Ammon's horn (tissue), 1 donor: ENCODE data around the gene SPOCK1.
A peak's percentile ranks its signal among the peaks of the same experiment; 100 is the strongest.
"Not testable (repeated sequence)": the region's sequence is repeated elsewhere in the genome, so short reads cannot be mapped to it uniquely, and the experiment has no call there.

Experiments
- DNase-seq: peaks from one replicate; pipeline ENCODE4 v3.0.0-alpha.2; 2016; ENCODE audit warnings: low spot score

SPOCK1 gene

DNA sequence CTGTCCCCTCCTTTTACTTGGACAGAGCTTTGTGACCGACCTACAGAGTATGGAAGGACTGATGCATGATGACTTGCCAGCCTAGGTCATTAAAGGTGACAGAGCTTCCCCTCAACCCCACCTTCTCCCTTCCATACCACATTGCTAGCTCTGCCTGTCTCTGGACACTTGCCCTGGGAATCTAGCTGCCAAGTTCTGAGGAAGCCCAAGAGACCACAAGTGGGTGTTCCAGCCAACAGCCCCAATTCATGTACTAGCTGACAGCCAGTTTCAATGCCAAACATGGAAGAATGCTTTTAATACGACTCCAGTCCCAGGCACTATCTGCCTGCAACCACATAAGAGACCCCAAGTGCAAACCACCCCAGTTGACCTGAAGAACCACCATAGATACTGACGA, 477.1 kb downstream of the SPOCK1 start:
- peak; percentile 31 for DNase-seq

DNA sequence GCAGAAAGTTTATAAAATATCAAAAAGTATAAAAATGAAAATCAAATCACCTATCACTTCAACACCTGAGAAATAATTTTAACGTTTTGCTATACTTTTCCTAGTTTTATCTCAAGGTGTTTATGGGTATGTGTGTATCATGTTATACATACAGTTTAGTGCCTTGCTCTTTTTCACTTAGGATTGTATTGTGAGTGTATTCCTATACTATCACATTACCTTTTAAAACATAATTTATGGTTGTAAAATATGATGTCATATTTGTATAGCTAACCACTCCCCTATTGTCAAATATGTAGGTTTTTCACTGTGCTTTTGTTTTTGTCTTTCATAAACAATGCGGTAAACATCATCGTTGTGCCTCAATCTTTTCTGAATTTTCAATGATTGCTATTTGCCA, 479.9 kb downstream of the SPOCK1 start:
- DNase-seq: no peak

DNA sequence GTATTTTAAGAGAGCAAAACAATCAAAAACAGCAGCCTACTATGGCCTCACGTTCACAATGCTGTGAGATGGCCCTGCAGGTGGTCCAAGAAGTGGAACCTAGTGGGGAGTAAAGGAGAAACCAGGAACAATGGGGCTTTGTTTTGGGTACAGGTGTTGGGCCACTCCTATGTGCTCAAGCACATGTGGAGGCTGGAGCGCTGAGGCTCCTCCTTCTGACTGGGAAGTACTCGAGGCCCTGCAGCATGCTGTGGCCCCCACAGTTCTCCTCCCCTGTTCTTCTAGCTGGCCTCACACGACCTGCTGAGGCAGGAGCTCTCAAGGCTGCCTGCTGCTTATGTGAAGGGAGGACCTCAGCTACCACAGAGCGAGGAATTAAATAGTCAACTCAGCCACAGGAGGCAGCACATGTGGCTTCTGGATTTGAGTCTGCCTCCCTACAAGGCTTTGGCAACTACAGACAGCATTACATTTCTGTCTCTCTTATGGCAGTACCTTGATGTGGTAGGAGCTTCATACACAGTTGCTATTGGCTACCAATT, 482.3 kb downstream of the SPOCK1 start:
- no peak for DNase-seq

DNA sequence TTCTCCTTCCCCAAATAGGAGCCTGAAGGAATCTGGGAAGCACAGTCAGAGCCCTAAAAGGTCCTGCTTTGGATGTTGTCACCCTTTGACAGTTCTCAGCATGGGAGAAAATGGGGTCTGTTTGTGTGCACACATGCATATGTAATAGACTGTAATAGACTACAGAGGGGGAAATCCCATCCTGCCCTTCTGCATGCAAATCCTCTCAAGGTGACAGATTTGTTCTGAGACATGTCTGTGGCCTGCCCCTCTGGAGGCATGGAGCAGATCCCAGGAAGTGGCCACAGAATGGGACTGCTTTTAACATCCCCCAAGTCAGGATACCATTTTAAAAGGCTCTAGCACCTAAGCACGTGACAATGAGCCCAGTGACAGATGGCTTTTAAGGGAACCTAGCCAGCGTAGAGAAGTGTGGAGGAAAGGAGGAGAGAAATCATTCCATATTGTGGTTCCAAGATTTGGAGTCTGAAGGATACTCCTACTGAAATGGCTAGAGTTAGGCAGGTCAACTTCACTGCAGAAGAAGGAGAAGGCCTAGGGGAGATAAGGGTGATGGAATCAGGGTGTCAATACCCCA, 483.5 kb downstream of the SPOCK1 start:
- DNase-seq: no peak

DNA sequence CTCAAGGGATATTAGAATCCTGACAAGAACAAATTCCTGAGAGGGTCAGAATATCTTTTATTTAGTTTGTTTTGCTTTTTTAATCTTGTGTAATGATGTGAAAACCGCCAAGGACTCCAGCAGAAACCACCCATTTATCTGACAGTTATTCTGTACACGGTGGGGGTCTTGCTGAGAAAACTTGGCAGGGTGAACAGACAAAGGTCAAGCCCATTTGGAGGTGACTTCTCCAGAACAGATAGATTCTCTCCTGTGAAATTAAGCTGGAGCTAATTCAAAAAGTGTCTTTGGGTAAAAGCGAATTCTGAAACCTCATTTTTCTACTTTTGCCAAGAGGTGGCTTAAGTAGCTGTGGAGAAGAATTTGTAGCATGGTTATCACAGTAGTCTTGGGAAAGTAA, 484.4 kb downstream of the SPOCK1 start:
- DNase-seq: no peak

DNA sequence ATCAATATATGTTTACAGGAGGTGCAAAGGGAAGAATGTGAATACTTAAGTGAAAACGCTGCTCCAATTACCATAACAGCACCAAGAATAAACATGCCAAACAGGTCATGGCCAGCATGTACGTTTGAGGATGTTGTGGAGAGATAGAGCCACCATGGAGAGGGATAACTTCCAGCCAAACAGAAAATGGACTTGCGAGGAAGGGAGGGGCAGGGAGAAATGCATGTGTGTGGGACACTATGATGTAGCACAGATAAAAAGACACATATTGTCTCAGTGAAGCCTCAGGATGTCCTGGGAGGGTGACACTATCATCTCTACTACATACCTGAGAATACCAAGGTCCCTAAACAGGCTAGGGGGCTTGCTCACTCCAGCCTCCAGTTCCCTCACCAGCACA, 488.9 kb downstream of the SPOCK1 start:
- DNase-seq: no peak

DNA sequence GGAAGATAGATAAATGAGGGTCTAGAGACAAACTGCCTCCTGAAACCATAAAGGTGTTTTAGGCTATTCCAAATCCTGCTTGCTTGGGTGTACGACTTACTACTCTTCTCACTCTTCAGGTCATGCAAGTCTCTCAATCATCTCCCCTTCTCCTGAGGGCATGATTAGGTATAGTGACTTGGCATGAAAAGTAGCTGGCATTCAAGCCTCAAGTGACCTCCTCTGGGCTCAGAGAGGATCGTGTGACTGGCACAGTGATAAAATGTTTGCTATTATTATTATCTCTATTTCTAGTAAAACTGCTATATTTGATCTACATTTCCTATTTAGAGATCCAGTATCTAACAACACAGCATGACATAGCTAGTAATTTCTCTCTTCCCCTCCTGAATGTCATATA, 494.8 kb downstream of the SPOCK1 start:
- no peak for DNase-seq

DNA sequence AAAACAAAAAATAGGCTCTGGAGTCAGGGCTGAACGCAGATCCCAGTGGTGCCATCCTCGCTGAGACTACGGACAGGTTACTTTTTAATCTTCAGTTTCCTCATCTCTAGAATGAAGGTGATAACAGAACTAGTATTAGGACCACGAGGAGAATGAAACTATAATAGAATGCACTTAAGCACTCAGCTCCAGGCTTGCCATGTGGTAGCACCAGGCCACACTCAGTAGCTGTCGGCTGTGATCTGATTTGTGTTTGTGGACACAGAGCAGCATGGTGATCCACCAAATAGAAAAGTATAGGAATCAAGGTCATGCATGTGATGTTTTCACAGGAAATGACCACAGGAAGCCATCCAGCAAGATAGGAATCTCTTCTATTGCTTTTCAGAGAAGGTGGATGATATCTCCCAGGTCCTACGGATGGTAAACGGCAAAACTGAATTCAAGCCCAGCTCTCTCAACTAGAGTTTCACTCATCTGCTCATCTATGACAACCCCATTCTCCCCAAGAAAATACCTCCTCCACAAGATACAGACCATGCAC, 498.0 kb downstream of the SPOCK1 start:
- no peak for DNase-seq

DNA sequence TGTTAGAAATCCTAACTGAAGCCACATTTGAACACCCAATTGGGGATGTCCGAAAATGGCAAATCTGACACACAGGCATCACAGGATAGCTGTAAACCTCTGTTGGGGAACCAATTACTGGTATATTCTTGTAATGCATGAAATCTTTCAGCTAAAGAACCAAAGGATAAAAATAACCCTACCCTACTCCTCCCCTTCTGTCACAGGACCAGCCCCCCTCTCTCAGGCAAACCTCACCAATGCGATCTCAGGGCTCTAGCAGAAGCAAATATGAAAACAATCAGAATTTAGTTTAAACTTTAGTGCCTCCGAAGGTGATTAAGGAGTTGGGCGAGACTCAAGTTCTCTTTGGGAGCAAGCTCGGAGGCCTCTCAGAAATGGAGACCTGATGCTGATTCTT, 499.3 kb downstream of the SPOCK1 start:
- no peak for DNase-seq

DNA sequence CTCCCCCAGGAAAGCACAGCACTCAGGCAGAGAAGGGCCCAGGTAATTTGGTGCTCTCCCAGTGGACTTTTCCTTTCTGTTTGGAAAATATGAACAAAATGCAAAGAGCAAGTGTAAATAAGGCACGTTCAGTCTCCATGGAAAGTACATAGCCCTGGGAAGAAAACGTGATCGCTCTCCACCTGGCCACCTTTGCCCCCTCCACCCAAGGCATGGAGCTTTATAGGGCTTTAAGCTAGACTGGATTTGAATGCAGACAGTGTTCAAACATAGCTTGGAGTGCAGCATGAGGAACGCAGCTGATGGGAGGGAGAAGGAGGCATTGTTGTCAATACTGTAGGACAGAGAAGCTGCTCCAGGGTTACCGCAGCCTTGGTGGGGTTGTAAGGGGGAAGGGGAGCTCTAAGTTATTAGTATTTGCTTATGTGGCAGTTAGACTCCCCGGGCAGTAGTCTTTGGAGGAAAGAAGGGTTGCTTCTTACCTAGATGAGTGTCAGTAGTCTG, 500.2 kb downstream of the SPOCK1 start:
- DNase-seq: no peak

DNA sequence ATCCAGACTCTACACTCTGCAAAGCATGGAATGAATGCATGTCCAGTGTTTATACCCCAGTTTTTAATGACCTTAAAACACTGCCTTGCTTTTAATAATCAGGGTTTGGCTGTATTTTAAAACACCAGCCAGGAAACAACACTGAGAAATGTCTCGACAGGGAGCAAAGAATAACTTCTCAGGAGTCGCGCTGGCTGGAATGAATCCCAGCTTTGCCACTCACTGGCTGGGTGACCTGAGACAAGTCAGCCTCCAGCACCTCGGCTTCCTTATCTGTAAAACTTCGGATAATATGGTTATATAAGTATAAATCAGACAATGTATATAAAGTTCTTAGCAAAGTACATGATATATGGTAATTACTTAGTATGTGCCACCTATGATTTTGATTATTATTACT, 505.0 kb downstream of the SPOCK1 start:
- no peak for DNase-seq

DNA sequence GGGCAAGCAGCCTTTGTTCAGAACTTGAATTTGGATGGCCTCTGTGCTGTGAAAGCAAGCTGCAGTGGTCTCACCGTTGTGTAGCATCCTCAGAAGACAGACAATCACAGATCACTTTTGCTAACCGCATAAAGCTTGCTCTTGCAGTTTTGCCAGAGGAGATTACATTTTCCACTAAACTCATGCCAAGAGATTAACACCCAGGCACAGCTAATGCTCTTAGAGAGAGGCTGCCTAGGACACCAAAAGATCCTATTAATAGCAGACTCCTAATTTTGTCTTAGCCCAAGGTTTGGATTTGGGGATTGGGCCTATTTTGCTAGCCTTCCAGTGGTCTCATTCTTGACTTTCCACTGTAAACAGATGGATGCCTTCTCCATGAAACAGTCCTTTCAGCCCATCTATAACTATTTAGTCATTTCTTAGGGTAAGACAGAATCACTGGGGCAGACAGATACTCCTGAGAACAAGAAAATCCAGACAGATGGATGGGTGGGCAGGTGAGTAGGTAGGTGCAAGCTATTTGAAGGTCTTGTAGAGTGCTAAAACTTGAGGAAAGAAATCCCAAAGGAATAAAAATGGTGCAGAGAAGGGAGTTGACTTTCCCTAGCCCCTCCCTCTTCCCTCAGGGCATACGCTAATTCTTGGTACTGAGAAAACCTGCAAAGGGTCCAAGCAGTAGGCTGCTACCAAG, 506.2 kb downstream of the SPOCK1 start:
- DNase-seq: no peak

DNA sequence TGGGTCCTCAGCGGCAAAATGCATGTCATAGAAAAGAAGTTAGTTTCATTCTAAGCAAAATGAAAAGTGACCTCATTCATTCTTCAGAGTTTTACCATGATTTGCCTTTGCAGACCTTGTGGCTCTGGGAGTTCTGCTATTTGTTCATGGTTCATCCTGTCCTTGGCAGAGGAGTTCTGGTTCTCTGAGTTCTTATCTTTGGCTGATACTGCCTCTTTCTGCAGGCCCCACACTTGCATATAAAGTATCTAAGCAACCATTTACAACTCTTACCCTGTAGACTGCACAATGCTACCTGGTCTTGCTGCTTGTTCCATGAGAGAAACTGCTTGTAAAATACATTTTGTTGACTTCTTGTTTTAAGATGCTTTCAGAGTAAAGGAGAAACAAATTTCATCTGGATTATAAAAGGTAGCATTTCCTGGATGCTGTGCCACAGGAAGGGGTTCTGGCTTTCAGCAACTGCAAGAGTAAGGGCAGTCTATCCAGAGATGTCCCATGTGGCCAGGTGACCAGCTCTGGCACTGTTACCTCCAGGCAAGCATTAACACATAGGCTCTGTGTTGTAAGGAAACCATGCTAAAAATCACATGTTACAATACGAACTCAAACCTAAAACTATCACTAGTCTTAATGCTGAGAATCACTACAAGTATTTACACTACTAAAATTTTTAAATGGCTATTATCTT, 513.2 kb downstream of the SPOCK1 start:
- no peak for DNase-seq

DNA sequence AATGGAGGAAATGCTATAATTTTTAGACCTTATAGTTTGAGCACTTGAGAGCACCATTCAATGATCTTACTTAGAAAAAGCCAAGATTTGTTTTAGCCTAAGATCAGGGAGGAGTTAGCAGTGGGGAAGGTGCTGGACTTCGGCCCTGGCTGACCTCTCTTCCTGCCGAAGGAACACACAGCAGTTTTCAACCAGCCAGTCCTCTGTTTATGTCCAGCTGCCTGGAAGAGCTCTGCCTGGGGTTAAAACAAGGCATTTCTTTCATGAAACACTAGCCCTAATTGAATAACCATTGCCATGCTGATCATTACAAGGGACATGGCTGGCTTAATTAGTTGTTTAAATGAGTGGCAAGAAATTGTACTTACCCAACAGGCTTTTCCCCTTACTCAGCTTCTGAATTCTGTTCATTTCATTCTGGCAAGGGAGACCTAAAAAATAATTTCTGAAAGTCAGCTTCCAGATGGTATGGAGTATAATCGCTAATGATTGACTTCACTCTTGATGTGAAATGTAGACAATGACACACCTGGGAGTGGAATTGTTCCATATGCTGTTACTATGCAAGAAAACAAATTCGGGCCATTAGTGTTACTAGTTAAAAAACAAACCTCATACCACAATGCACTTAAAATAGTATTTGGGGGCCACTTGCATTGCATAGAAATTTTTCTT, 514.2 kb downstream of the SPOCK1 start:
- peak; percentile 53 for DNase-seq

DNA sequence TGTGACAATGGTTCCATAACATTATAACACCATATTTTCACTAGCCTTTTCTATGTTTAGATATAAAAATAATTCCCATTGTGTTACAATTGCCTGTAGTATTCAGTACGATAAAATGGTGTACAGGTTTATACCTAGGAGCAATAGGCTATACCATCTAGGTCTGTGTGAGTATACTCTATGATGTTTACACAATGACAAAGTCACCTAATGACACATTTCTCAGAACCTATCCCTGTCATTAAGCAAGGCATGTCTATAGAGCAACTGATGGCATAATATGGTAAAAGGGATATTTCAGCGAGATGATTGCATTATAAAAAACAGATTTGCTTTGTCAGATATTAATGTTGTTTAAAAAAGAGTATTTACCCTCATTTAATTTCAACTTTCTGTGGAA, 517.2 kb downstream of the SPOCK1 start:
- DNase-seq: no peak

DNA sequence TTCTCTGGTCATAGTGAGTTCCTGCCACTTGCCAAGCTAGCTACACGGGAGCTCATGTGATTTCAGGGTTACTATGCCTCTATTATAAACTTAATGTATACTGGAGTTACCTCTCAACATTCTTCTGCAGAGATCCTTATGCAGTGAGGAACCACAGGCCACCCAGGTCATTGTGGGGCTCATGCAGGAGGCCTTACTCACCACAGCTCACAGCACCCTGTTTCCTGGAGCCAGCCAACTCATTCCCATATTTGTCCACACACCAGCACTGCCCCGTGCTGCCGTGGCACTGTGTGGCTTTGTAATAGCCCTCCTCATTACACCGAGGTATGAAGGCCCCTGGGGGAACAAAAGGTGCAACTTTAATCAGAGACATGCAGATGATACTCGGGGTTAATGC, 520.0 kb downstream of the SPOCK1 start:
- no peak for DNase-seq

DNA sequence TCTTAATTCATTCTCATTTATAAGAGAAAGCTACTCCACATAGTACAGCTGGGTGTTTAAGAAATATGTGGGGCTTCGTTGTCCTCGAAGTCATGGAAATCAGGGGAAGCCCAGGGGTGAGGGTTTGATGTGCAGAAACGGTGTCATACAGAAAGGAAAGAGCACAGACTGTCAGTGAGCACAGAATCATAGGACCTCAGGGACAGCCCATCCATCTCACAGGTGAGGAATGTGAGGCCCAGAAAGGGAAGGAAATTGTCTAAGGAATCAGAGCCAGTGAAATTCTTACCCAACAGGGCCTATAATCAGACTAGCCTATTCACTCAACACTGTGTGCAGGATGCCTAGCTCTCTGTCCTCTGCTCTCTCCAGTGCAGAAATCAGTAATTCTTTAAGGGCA, 535.6 kb downstream of the SPOCK1 start:
- DNase-seq: no peak

DNA sequence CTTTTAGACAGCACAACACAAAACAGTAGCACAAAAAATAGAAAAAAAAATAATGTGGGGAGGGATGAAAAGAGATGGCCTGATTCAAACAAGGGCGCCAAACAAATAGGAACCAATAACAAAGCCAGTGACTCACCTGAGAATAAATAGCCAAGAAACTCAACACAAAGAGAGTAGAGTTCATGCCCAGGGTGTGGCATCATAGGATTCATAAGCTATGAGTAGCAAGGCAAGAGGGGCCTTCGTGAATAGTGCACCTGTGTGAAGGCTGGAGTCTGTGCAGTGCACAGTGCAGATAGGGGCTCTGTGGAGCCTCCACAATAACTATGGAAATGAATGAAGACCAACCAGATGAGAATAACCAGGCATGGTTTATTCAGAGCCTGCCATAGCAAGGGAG, 541.7 kb downstream of the SPOCK1 start:
- DNase-seq: no peak

DNA sequence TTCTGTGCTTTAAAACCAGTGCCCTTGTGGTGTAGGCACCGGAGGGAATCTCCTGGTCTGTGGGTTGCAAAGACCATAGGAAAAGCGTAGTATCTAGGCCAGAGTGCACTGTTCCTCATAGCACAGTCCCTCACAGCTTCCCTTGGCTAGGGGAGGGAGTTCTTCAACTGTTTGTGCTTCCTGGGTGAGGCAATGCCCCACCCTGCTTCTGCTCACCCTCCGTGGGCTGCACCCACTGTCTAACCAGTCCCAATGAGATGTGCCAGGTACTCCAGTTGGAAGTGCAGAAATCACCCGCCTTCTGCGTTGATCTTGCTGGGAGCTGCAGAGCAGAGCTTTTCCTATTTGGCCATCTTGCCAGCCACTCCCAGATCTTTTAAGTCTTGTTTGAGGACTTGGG, 545.0 kb downstream of the SPOCK1 start:
- not testable (repeated sequence) for DNase-seq

DNA sequence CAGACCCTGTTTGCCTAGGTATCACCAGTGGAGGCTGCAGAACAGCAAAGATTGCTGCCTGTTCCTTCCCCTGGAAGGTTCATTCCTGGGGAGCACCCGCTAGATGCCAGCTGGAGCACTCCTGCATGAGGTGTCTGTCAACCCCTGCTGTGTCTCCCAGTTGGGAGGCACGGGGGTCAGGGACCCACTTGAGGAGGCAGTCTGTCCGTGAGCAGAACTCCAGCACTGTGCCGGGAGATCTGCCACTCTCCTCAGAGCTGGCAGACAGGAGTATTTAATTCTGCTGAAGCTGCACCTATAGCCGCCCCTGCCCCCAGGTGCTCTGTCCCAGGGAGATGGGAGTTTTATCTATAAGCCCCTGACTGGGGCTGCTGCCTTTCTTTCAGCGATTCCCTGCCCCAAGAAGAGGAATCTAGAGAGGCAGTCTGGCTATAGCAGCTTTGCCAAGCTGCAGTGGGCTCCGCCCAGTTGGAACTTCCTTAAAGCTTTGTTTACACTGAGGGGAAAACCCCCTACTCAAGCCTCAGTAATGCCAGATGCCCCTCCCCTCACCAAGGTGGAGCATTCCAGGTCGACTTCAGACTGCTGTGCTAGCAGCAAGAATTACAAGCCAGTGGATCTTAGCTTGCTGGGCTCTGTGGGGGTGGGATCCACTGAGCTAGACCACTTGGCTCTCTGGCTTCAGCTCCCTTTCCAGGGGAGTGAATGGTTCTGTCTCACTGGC, 545.6 kb downstream of the SPOCK1 start:
- DNase-seq: not testable (repeated sequence)

DNA sequence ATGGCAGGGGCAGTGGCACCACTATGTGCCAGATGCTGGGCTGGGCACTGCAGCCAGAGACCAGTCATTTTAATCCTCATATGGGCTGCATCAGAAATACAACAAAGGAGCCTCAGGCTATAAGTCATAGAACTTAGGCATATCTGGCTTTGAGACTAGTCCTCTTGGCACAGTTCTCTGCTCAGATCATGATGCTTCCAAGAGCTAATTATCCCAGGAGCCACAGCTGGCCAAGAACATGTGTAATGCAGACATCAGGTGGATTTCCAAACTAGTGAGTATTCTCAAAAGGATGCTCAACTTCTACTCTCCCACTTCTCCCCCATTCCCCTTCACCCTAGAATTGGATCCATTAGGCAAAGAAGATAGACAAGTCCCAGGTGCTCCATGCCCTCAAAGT, 571.6 kb downstream of the SPOCK1 start:
- DNase-seq: no peak

DNA sequence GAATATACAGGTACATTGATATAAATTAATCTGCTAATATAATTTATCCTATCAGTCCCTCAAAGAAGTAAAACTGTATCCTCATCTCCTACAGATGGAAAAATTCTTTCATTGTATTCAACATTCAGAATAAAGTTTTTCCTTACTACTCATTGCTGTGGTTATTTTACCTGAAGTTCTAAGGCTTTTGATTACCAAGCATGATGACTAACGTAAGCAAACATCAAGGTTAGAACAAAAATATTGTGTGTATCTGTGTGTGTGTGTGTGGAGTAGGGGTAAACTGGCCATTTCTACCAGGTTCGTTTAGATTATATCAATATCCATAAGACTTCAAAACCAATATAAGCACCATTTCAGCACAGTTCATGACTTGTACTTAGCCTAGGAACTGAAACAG, 573.1 kb downstream of the SPOCK1 start:
- no peak for DNase-seq
